NCI-H345 treated with DMSO at 0.1 percent for 48 hours (cell line): ENCODE data around the gene RANBP2.
A peak's percentile ranks its signal among the peaks of the same experiment; 100 is the strongest.

Source experiments
- DNase-seq: peaks from one replicate; lab custom pipeline; 2025; ENCODE audit not compliant: unreplicated experiment; lab: John Stamatoyannopoulos, UW

RANBP2 gene

GRCh38 chr2:108776475-108776874 is 57.2 kb downstream of the RANBP2 start:
- DNase-seq, result no peak

GRCh38 chr2:108778857-108779256 is 59.6 kb downstream of the RANBP2 start:
- no peak for DNase-seq

GRCh38 chr2:108786008-108786353 is 66.7 kb downstream of the RANBP2 start:
- DNase-seq, result no peak

GRCh38 chr2:108786354-108787215 is 67.3 kb downstream of the RANBP2 start, which contains the start of gene CCDC138:
Gene CCDC138 (plus strand): TSS chr2:108786771. CDS start chr2:108786823, 52 bp downstream.
- peak; percentile 75 for DNase-seq

- no peak for DNase-seq
Measured at GRCh38 chr2:108787216-108787541, 67.9 kb downstream of the RANBP2 start.

- DNase-seq, result no peak
Measured at GRCh38 chr2:108803045-108803736, 83.9 kb downstream of the RANBP2 start.

DNA sequence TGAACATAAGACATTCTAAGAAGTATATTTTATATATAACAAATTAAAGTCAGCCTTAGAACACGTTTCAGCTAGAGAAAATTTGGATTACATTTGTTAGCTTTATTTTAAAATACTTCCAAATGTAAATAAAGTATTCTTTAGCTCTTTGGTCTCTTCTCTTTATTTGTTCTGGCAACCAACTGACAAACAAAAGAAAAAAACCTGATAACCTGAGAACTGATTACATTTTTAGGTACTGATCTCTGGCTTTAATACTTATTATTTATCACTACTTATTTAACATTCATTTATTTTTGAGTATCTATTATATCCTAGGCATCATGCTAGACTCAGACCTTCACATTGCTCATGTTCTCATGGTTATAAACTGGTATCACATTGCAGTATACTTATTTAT is 85.8 kb downstream of the RANBP2 start:
- no peak for DNase-seq

- DNase-seq, result no peak
Measured at GRCh38 chr2:108805782-108806181, 86.5 kb downstream of the RANBP2 start.

- no peak for DNase-seq
Measured at GRCh38 chr2:108806371-108807113, 87.3 kb downstream of the RANBP2 start.

GRCh38 chr2:108809936-108810335 is 90.7 kb downstream of the RANBP2 start:
- no peak for DNase-seq

GRCh38 chr2:108810993-108811957 is 92.0 kb downstream of the RANBP2 start:
- DNase-seq, result no peak

DNA sequence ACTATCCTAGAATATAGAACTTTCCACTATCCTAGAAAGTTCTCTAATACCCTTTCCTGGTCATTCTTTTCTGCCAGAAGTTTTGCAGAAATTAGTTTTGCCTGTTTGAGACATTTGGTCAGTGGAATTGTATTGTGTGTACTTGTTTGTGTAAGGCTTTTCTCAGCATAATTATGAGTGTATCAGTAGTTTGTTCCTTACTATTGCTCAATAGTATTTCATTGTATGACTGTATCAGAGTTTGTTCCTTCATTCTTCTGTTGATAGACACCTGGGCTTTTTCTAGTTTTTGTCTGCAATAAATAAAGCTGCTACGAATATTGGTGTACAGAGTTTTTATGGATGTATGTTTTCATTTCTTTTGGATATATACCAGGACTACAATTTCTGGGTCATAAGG is 94.5 kb downstream of the RANBP2 start:
- DNase-seq, result no peak

GRCh38 chr2:108820482-108820881 is 101.2 kb downstream of the RANBP2 start:
- DNase-seq, result no peak

- DNase-seq, result peak; percentile 15
Measured at GRCh38 chr2:108823286-108823685, 104.0 kb downstream of the RANBP2 start.

GRCh38 chr2:108824316-108825070 is 105.2 kb downstream of the RANBP2 start:
- DNase-seq, result no peak

DNA sequence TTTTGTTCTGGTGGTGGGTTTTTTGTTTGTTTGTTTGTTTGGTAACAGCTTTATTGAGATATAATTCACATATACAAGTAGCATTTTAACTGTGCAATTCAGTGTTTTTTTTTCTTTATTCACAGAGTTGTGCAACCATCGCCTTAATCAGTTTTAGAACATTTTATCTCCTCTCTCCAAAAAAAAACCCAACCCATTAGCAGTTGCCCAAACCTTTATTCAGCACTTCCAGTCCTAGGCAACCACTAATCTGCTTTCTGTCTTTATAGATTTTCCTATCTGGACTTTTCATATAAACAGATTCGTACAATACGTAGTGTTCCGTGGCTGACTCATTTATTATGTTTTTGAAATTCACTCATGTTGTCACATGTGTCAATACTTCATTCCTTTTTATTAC is 106.0 kb downstream of the RANBP2 start:
- no peak for DNase-seq

- DNase-seq, result no peak
Measured at GRCh38 chr2:108825736-108826135, 106.5 kb downstream of the RANBP2 start.

- no peak for DNase-seq
Measured at GRCh38 chr2:108829578-108830310, 110.5 kb downstream of the RANBP2 start.

GRCh38 chr2:108833219-108833618 is 113.9 kb downstream of the RANBP2 start:
- no peak for DNase-seq
